ENCODE data around the gene FOXP3. TPM values are rescaled to one million over a fixed set of nuclear protein-coding genes. Genes with fewer than 3 reads are reported as not detected.

FOXP3 gene
- total RNA-seq, 1 experiment from 2014 or later: 0.68 TPM

- Histone ChIP-seq H2BK20ac (ENCODE audit: low read depth, low read length, poor library complexity, severe bottlenecking) (no peak overlapping the region), H3K79me1 (ENCODE audit: insufficient read depth, low read depth, low read length, poor library complexity, severe bottlenecking) (no peaks in the 10 kb centered on the region), H2BK120ac (ENCODE audit: low read depth, low read length, poor library complexity, severe bottlenecking) (no peak overlapping the region), H3K79me2 (ENCODE audit: insufficient read depth, low read length) (no peaks in the 10 kb centered on the region), H3K23me2 (ENCODE audit: insufficient read length, low read depth, low read length, poor library complexity, severe bottlenecking) (no peaks in the 10 kb centered on the region), H3K18ac (ENCODE audit: insufficient read length, low read depth, low read length) (no peak overlapping the region), H2AFZ (ENCODE audit: low read length) (no peak overlapping the region), H3K27me3 (ENCODE audit: insufficient read depth, low read length) (no peaks in the 10 kb centered on the region), H4K91ac (ENCODE audit: insufficient read length, low read depth, low read length) (no peak overlapping the region), H4K8ac (replicated peaks; ENCODE audit: insufficient read length, low read depth, low read length) (no peak overlapping the region), H3K9me3 (ENCODE audit: control insufficient read depth, low read depth, low read length) (peaks cover 7% of the 10 kb centered on the region), H2BK5ac (ENCODE audit: insufficient read length, low read length) (no peak overlapping the region), H4K20me1 (ENCODE audit: control insufficient read depth, insufficient read depth, insufficient read length) (no peaks in the 10 kb centered on the region), H3K56ac (ENCODE audit: insufficient read length, low read depth, low read length) (no peak overlapping the region), H3K9ac (ENCODE audit: extremely low read depth, insufficient read length, low read length) (no peak overlapping the region), H4K5ac (ENCODE audit: insufficient read length, low read depth, low read length) (no peak overlapping the region), H3K4ac (ENCODE audit: low read depth, low read length) (no peak overlapping the region), H2AK5ac (ENCODE audit: insufficient read length, low read length) (no peak overlapping the region), H3K4me2 (ENCODE audit: insufficient read depth, insufficient read length, low read length) (no peak overlapping the region), H3K27ac (ENCODE audit: insufficient read length, low read depth, low read length) (no peak overlapping the region), H2BK15ac (ENCODE audit: low read depth, low read length) (no peak overlapping the region), H2BK12ac (ENCODE audit: insufficient read length, low read depth, low read length) (no peak overlapping the region), H3K4me1 (ENCODE audit: insufficient read depth, low read length) (no peaks in the 10 kb centered on the region; the same call in 1 of the 2 replicates), H3K23ac (ENCODE audit: insufficient read length, low read depth, low read length) (no peak overlapping the region), H3T11ph (ENCODE audit: low read length) (no peak overlapping the region), H3K14ac (ENCODE audit: insufficient read depth, low read length) (no peak overlapping the region)
- Mint-ChIP-seq H3K27ac (peak overlapping the region in 1 of 3 experiments; percentile 44; a peak in 3 of 7 replicates), H3K36me3 (ENCODE audit: insufficient read depth in 1 of 3, low read depth in 3 of 3) (peaks cover 0 to 4% (median 1%) of the 10 kb centered on the region in 3 experiments; a peak in 3 of 7 replicates), H3K27me3 (ENCODE audit: low read depth) (peaks cover 4% of the 10 kb centered on the region), H3K4me3 (peak overlapping the region; percentile 69 to 81; a peak in 2 of 5 replicates), H3K9me3 (peaks cover 62 to 79% of the 10 kb centered on the region in 2 experiments), H3K4me1 (peaks cover 9 to 21% of the 10 kb centered on the region in 2 experiments)
- no CpG with 5 or more reads among the region's 10 CpGs for WGBS (ENCODE audit: extremely low coverage, insufficient read length, low lambda C conversion rate)
- no peak for DNase-seq
- no peak for TF ChIP-seq CTCF (conservative IDR thresholded peaks at IDR 0.05)
Observed at GRCh38 chrX:49231333-49232000, 33.0 kb downstream of the FOXP3 start.
